K562 (cell line): Measurements from ENCODE around the gene HEMK1. TPM values are rescaled to one million over a fixed set of nuclear protein-coding genes. Genes with fewer than 3 reads are reported as not detected.

ENCODE experiments used
- CEBPG ChIP-seq, 3 experiments: fragments of 200-800 bp in 1 of 3; sonication (Bioruptor generic) in 1 of 3; sonication (generic) in 1 of 3; formaldehyde crosslinking in 1 of 3; IDR thresholded peaks in 2 of 3; conservative IDR thresholded peaks in 1 of 3; 2 replicates each; pipeline versions ENCODE4 v1.6.1 to v1.8.0; 2016 to 2022; ENCODE audit warnings: missing compliant biosample characterization in 2 of 3, missing genetic modification characterization in 2 of 3, mild to moderate bottlenecking in 1 of 3, missing genetic modification reagents in 1 of 3
- ILK ChIP-seq: fragments of 450-650 bp; IDR thresholded peaks from 2 replicates; pipeline ENCODE4 v1.6.1; 2016; ENCODE audit warnings: missing genetic modification characterization, low read depth, mild to moderate bottlenecking, missing compliant biosample characterization, moderate library complexity, borderline replicate concordance
- KHSRP ChIP-seq: fragments of 450-650 bp; IDR thresholded peaks from 2 replicates; pipeline ENCODE4 v1.6.1; 2017
- MTA3 ChIP-seq: fragments of 450-650 bp; formaldehyde crosslinking; IDR thresholded peaks from 2 replicates; pipeline ENCODE4 v1.6.1; 2017; ENCODE audit warnings: mild to moderate bottlenecking, borderline replicate concordance
- MXI1 ChIP-seq: IDR thresholded peaks from 2 replicates; pipeline ENCODE4 v1.6.1; 2011; ENCODE audit warnings: low read depth, mild to moderate bottlenecking, improper control_type of control experiment, low read length
- NCOA2 ChIP-seq, 2 experiments: fragments of 450-650 bp; IDR thresholded peaks; 2 replicates each; pipeline ENCODE4 v1.6.1; 2018; ENCODE audit warnings: mild to moderate bottlenecking in 2 of 2, moderate library complexity in 1 of 2; ENCODE audit not compliant: partially characterized antibody in 2 of 2
- NEUROD1 ChIP-seq: fragments of 150-350 bp; IDR thresholded peaks from 2 replicates; pipeline ENCODE4 v1.6.1; 2014; ENCODE audit warnings: borderline replicate concordance, low read length, low read depth; ENCODE audit not compliant: partially characterized antibody
- POLR3G ChIP-seq: IDR thresholded peaks from 2 replicates; pipeline ENCODE4 v1.6.1; 2011; ENCODE audit not compliant: insufficient read length, insufficient replicate concordance; ENCODE audit errors: extremely low read depth
- SMAD1 ChIP-seq: fragments of 150-350 bp; IDR thresholded peaks from 2 replicates; pipeline ENCODE4 v1.6.1; 2014; ENCODE audit warnings: low read length, low read depth; ENCODE audit not compliant: partially characterized antibody
- SMC3 ChIP-seq: conservative IDR thresholded peaks from 2 replicates; pipeline ENCODE4 v1.6.1; 2011; ENCODE audit warnings: low read depth, low read length, improper control_type of control experiment; ENCODE audit not compliant: insufficient read depth
- ZC3H4 ChIP-seq: sonication (generic); formaldehyde crosslinking; IDR thresholded peaks from 2 replicates; pipeline ENCODE4 v1.9.0; 2021; ENCODE audit warnings: missing genetic modification reagents, borderline replicate concordance
- ZNF165 ChIP-seq: fragments of 250-450 bp; sonication (Bioruptor Pico); IDR thresholded peaks from 2 replicates; pipeline ENCODE4 v1.4.0; 2020; ENCODE audit warnings: borderline replicate concordance
- ZNF282 ChIP-seq: sonication (generic); formaldehyde crosslinking; IDR thresholded peaks from 2 replicates; pipeline ENCODE4 v1.8.1; 2023; ENCODE audit warnings: missing genetic modification reagents
- ZNF3 ChIP-seq: fragments of 250-450 bp; sonication (Bioruptor Pico); IDR thresholded peaks from 2 replicates; pipeline ENCODE4 v1.5.0; 2021; ENCODE audit warnings: mild to moderate bottlenecking, moderate library complexity
- ZNF589 ChIP-seq: fragments of 200-800 bp; sonication (Bioruptor generic); IDR thresholded peaks from 2 replicates; pipeline ENCODE4 v1.6.1; 2016; ENCODE audit warnings: low read depth, missing genetic modification characterization, missing compliant biosample characterization
- ZNF696 ChIP-seq: fragments of 250-450 bp; sonication (Bioruptor Pico); conservative IDR thresholded peaks from 2 replicates; pipeline ENCODE4 v1.4.0; 2020; ENCODE audit warnings: mild to moderate bottlenecking, moderate library complexity
- polyA plus RNA-seq, 8 experiments: library from polyadenylated mRNA; depleted of rRNA in 4 of 8; stranded (reverse) in 5 of 8; unstranded in 3 of 8; fragments of >200 nt; fragmentation: Nextera tagmentation in 2 of 8; fragmentation: Illumina TruSeq in 1 of 8; extraction: Ambion mirVana in 2 of 8; extraction: Trizol in 1 of 8; gene quantifications; 2 replicates each; pipeline versions ENCODE4 v1.2.1 to v1.2.3, GENCODE V29; 2011 to 2014; ENCODE audit warnings: inconsistent platforms in 1 of 8, missing spikeins in 1 of 8
- total RNA-seq, 7 experiments: library from RNA; depleted of rRNA in 6 of 7; stranded (reverse); fragments of >200 nt in 6 of 7; fragmentation: Illumina TruSeq in 2 of 7; extraction: Trizol in 2 of 7; gene quantifications; 2 replicates each; pipeline versions ENCODE4 v1.2.1 to v1.2.3, GENCODE V29; 2011 to 2021; ENCODE audit warnings: low replicate concordance in 1 of 7
- TF ChIP-seq, protein P1 (sequence below): fragments of 250-450 bp; sonication (Bioruptor Pico); IDR thresholded peaks from 2 replicates; pipeline ENCODE4 v1.4.0; 2020
- TF ChIP-seq, protein P2 (sequence below): fragments of 250-450 bp; sonication (Bioruptor Pico); IDR thresholded peaks from 2 replicates; pipeline ENCODE4 v1.8.0; 2022; ENCODE audit warnings: moderate library complexity, mild to moderate bottlenecking, inconsistent platforms
- TF ChIP-seq, protein P3 (sequence below): sonication (generic); formaldehyde crosslinking; IDR thresholded peaks from 2 replicates; pipeline ENCODE4 v1.8.0; 2022; ENCODE audit warnings: missing genetic modification reagents, mild to moderate bottlenecking, moderate library complexity, borderline replicate concordance

HEMK1 gene
- total and polyA plus RNA-seq, 9 of the 15 experiments (the other 6 are each of a cell fraction or from before 2014, with no cell fraction given) = 2.0 to 16.8 (median 11.4) TPM

DNA sequence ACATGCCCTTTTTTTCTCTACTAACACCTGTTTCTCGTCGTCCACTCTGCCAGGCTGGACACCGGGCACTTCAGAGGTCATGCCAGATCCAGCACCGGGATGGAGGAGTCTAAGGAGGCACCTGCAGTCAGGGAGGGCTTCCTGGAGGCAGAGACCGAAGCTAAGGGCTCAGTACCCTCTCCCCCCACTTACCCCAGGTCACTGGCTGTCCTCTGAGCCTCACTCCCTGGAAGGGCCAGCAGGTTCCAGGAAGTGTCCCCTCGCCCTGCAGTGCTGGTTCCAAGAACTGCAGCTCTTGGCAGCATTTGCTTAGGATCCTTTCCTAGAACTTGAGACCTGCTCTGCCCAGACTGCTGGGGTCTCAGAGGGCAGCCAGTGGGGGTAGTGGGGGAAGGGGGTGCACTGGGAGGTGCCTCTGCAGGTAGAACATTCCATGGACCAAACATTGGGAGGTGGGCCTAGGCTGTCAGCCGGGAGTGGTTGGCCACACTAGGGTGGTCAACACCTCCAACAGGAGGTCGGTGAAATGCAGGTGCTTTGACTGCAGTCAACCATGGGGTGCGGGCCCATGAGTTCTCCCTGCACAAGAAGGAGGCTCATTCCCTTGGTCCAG is 30.9 kb downstream of the HEMK1 start (continued):
- TF ChIP-seq NCOA2 (IDR thresholded peaks at IDR 0.05; ENCODE audit: partially characterized antibody in 2 of 2) = no peak
- no peak for TF ChIP-seq SMAD1
- TF ChIP-seq ZC3H4 (CRISPR knock-in tag) = no peak
- TF ChIP-seq POLR3G = no peak
- no peak for TF ChIP-seq KHSRP
- TF ChIP-seq ZNF696 = no peak
- no peak for TF ChIP-seq ZNF3
- TF ChIP-seq, protein P1, sequence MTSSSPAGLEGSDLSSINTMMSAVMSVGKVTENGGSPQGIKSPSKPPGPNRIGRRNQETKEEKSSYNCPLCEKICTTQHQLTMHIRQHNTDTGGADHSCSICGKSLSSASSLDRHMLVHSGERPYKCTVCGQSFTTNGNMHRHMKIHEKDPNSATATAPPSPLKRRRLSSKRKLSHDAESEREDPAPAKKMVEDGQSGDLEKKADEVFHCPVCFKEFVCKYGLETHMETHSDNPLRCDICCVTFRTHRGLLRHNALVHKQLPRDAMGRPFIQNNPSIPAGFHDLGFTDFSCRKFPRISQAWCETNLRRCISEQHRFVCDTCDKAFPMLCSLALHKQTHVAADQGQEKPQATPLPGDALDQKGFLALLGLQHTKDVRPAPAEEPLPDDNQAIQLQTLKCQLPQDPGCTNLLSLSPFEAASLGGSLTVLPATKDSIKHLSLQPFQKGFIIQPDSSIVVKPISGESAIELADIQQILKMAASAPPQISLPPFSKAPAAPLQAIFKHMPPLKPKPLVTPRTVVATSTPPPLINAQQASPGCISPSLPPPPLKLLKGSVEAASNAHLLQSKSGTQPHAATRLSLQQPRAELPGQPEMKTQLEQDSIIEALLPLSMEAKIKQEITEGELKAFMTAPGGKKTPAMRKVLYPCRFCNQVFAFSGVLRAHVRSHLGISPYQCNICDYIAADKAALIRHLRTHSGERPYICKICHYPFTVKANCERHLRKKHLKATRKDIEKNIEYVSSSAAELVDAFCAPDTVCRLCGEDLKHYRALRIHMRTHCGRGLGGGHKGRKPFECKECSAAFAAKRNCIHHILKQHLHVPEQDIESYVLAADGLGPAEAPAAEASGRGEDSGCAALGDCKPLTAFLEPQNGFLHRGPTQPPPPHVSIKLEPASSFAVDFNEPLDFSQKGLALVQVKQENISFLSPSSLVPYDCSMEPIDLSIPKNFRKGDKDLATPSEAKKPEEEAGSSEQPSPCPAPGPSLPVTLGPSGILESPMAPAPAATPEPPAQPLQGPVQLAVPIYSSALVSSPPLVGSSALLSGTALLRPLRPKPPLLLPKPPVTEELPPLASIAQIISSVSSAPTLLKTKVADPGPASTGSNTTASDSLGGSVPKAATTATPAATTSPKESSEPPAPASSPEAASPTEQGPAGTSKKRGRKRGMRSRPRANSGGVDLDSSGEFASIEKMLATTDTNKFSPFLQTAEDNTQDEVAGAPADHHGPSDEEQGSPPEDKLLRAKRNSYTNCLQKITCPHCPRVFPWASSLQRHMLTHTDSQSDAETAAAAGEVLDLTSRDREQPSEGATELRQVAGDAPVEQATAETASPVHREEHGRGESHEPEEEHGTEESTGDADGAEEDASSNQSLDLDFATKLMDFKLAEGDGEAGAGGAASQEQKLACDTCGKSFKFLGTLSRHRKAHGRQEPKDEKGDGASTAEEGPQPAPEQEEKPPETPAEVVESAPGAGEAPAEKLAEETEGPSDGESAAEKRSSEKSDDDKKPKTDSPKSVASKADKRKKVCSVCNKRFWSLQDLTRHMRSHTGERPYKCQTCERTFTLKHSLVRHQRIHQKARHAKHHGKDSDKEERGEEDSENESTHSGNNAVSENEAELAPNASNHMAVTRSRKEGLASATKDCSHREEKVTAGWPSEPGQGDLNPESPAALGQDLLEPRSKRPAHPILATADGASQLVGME = no peak
- TF ChIP-seq CEBPG (CRISPR knock-in tag; IDR thresholded peaks at IDR 0.05) = no peak
- no peak for TF ChIP-seq CEBPG (tag; conservative IDR thresholded peaks at IDR 0.05 in 1 of 2, IDR thresholded peaks at IDR 0.05 in 1 of 2)
- no peak for TF ChIP-seq SMC3
- peak; percentile 13 for TF ChIP-seq NEUROD1
- no peak for TF ChIP-seq MXI1
- no peak for TF ChIP-seq ILK (tag)
- TF ChIP-seq, protein P2, sequence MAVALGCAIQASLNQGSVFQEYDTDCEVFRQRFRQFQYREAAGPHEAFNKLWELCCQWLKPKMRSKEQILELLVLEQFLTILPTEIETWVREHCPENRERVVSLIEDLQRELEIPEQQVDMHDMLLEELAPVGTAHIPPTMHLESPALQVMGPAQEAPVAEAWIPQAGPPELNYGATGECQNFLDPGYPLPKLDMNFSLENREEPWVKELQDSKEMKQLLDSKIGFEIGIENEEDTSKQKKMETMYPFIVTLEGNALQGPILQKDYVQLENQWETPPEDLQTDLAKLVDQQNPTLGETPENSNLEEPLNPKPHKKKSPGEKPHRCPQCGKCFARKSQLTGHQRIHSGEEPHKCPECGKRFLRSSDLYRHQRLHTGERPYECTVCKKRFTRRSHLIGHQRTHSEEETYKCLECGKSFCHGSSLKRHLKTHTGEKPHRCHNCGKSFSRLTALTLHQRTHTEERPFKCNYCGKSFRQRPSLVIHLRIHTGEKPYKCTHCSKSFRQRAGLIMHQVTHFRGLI = no peak
- no peak for TF ChIP-seq ZNF165 (CRISPR knock-in tag)
- TF ChIP-seq, protein P3, sequence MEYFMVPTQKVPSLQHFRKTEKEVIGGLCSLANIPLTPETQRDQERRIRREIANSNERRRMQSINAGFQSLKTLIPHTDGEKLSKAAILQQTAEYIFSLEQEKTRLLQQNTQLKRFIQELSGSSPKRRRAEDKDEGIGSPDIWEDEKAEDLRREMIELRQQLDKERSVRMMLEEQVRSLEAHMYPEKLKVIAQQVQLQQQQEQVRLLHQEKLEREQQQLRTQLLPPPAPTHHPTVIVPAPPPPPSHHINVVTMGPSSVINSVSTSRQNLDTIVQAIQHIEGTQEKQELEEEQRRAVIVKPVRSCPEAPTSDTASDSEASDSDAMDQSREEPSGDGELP = 0 out of 2 replicates have a peak, but pooled peaks have one; percentile 42
- TF ChIP-seq ZNF282 (CRISPR knock-in tag) = no peak
- peak; percentile 63; the same call in 1 of the 2 replicates for TF ChIP-seq MTA3
- no peak; the same call in 1 of the 2 replicates for TF ChIP-seq ZNF589 (CRISPR knock-in tag)
